Lung (tissue), 12 donors: ENCODE measurements around the gene SRCAP. TPM values are rescaled to one million over a fixed set of nuclear protein-coding genes. Genes with fewer than 3 reads are reported as not detected.

Experiments
- ATAC-seq: fragments of 200-7000 bp; cut with Tn5 transposase; one replicate; pipeline ENCODE4 v1.9.1; 2020; ENCODE audit warnings: moderate number of reproducible peaks; ENCODE audit not compliant: insufficient read depth, low FRiP score
- DNase-seq, 3 donors: peaks; one replicate each; pipeline ENCODE4 v3.0.0-alpha.2; 2013 to 2017
- H3K27ac ChIP-seq, 2 donors: one replicate each; pipeline ENCODE4 v1.5.1; 2013; ENCODE audit warnings: mild to moderate bottlenecking in 2 of 2, moderate library complexity in 2 of 2, control low read depth in 1 of 2, inconsistent platforms in 1 of 2, low read depth in 1 of 2, low read length in 1 of 2
- H3K27me3 ChIP-seq, 3 donors: one replicate each; pipeline ENCODE4 v1.5.1; 2013; ENCODE audit warnings: low read length in 2 of 3; ENCODE audit not compliant: control insufficient read depth in 3 of 3, insufficient read depth in 3 of 3
- H3K36me3 ChIP-seq, 4 donors: one replicate each; pipeline ENCODE4 v1.5.1; 2013; ENCODE audit warnings: low read length in 4 of 4, mild to moderate bottlenecking in 1 of 4, moderate library complexity in 1 of 4; ENCODE audit not compliant: control insufficient read depth in 4 of 4, insufficient read depth in 4 of 4
- H3K4me1 ChIP-seq, 5 donors: one replicate each; pipeline ENCODE4 v1.5.1; 2013; ENCODE audit warnings: low read length in 5 of 5, mild to moderate bottlenecking in 2 of 5, moderate library complexity in 1 of 5; ENCODE audit not compliant: control insufficient read depth in 5 of 5, insufficient read depth in 5 of 5
- H3K4me3 ChIP-seq: one replicate; pipeline ENCODE4 v1.5.1; 2013; ENCODE audit warnings: mild to moderate bottlenecking, control low read depth, moderate library complexity
- H3K9ac ChIP-seq, 2 donors: one replicate each; pipeline ENCODE4 v1.5.1; 2013; ENCODE audit warnings: low read length in 2 of 2, control low read depth in 1 of 2; ENCODE audit not compliant: insufficient read depth in 1 of 2
- H3K9me3 ChIP-seq, 4 donors: one replicate each; pipeline ENCODE4 v1.5.1; 2013; ENCODE audit warnings: low read length in 3 of 4, mild to moderate bottlenecking in 1 of 4, moderate library complexity in 1 of 4; ENCODE audit not compliant: control insufficient read depth in 4 of 4, insufficient read depth in 3 of 4
- WGBS, 2 donors: extraction: QIAGEN DNeasy Blood & Tissue Kit; methylation state at CpG; one replicate each; pipeline ENCODE4 v1.1.7; 2013; 5-methylcytosine and 5-hydroxymethylcytosine counted together
- polyA plus RNA-seq, 2 donors: library from polyadenylated mRNA; stranded (reverse); fragments of 200-250 nt; gene quantifications; one replicate each; pipeline ENCODE4 v1.2.1, GENCODE V29; 2013
- total RNA-seq, 2 donors: library from RNA; depleted of rRNA in 1 of 2; stranded (reverse); fragments of >200 nt in 1 of 2; gene quantifications; one replicate each; pipeline ENCODE4 v1.2.1, GENCODE V29; 2014 to 2021
- TF ChIP-seq, protein P1 (sequence below): IDR thresholded peaks from 2 replicates; pipeline ENCODE4 v1.5.1; 2012; ENCODE audit warnings: mild to moderate bottlenecking; ENCODE audit errors: control extremely low read depth, extremely low read depth
- donor health status: control.
- donor health status: control.
- donor health status: Bipolar disorder and iron deficiency.
- donor health status: healthy.
- donor health status: DM: yes; HTN: yes; CAD: no.

Gene SRCAP
- total and polyA plus RNA-seq, 4 donors: 13.4 to 61.0 (median 31.3) TPM

- Histone ChIP-seq H3K27ac (no peak overlapping the region), H3K9me3 (no peaks in the 10 kb centered on the region), H3K4me1 (peaks cover 0 to 8% (median 4%) of the 10 kb centered on the region in 5 donors), H3K9ac (no peak overlapping the region), H3K36me3 (peaks cover 0 to 30% (median 8%) of the 10 kb centered on the region in 4 donors), H3K4me3 (no peak overlapping the region), H3K27me3 (no peaks in the 10 kb centered on the region)
- TF ChIP-seq, protein P1, sequence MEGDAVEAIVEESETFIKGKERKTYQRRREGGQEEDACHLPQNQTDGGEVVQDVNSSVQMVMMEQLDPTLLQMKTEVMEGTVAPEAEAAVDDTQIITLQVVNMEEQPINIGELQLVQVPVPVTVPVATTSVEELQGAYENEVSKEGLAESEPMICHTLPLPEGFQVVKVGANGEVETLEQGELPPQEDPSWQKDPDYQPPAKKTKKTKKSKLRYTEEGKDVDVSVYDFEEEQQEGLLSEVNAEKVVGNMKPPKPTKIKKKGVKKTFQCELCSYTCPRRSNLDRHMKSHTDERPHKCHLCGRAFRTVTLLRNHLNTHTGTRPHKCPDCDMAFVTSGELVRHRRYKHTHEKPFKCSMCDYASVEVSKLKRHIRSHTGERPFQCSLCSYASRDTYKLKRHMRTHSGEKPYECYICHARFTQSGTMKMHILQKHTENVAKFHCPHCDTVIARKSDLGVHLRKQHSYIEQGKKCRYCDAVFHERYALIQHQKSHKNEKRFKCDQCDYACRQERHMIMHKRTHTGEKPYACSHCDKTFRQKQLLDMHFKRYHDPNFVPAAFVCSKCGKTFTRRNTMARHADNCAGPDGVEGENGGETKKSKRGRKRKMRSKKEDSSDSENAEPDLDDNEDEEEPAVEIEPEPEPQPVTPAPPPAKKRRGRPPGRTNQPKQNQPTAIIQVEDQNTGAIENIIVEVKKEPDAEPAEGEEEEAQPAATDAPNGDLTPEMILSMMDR: no peak
- ATAC-seq: no peak
- 96 to 98% methylated on average over 10 to 13 of the region's 13 CpGs for WGBS, 2 donors
- DNase-seq: no peak
These were observed 57.8 kb downstream of the SRCAP start for GRCh38 chr16:30756781-30757100.

DNA sequence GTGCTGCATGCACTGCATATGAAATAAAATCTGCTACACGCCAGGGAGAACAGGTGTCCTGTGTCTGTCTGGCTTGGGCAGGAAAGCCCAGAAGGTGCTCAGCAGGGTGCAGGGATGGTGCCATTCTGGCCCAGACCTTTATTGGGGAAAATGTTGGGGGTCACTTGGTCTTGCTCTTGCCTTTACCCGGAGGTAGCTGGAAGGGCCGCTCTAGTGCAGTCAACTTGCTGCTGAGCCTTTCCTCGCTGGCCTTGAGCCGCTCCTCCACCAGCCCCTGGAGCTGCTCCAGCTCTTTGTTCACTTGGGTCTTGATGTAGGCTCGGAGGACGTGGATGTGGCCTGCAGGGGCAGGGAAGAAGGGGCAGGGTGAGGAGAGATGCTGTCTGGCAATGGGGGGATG lies 58.3 kb downstream of the SRCAP start:
- peaks cover 0 to 30% (median 9%) of the 10 kb centered on the region in 4 donors for H3K36me3 ChIP-seq
- H3K27me3 ChIP-seq: no peaks in the 10 kb centered on the region
- no peak overlapping the region for H3K27ac ChIP-seq
- H3K9me3 ChIP-seq: no peaks in the 10 kb centered on the region
- ATAC-seq (no peak), DNase-seq (no peak)
- TF ChIP-seq, protein P1: no peak
- H3K4me3 ChIP-seq: no peak overlapping the region
- 90 to 93% methylated on average over 7 of the region's 7 CpGs for WGBS, 2 donors
- no peak overlapping the region for H3K9ac ChIP-seq
- H3K4me1 ChIP-seq: peaks cover 0 to 8% (median 4%) of the 10 kb centered on the region in 5 donors

DNA sequence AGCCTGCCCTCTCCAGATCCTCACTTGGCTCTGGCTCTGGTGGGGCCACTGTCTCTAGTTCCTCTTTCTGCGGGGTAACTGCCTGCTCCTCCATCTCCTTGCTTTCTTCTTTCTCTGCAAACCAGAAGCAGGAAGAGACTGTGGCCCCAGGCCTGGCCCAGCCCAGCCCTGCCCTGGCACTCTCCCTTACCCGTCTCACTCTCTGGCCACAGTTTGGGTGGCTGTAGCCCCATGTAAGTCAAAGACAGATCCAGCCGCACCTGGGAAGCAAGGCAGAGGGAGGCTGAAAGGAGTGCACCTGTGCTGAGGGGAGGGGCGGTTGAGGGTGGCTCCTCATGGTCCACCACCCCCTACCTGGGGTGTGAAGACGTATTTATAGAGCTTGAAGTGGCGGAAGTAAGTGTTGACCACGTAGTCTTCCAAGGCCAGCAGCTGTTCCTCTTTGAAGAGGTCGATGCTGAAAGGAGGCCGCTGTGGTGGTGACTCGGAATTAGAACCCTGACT lies 60.1 kb downstream of the SRCAP start:
- DNase-seq (no peak), ATAC-seq (no peak)
- Histone ChIP-seq H3K9ac (no peak overlapping the region), H3K27ac (peak overlapping the region in 1 of 2 donors; percentile 10), H3K4me3 (no peak overlapping the region), H3K9me3 (no peaks in the 10 kb centered on the region), H3K27me3 (no peaks in the 10 kb centered on the region), H3K36me3 (peaks cover 0 to 20% (median 16%) of the 10 kb centered on the region in 4 donors), H3K4me1 (peaks cover 8 to 23% (median 10%) of the 10 kb centered on the region in 5 donors)
- TF ChIP-seq, protein P1: no peak
- WGBS, 2 donors: 29 to 67% methylated on average over 10 of the region's 10 CpGs

DNA sequence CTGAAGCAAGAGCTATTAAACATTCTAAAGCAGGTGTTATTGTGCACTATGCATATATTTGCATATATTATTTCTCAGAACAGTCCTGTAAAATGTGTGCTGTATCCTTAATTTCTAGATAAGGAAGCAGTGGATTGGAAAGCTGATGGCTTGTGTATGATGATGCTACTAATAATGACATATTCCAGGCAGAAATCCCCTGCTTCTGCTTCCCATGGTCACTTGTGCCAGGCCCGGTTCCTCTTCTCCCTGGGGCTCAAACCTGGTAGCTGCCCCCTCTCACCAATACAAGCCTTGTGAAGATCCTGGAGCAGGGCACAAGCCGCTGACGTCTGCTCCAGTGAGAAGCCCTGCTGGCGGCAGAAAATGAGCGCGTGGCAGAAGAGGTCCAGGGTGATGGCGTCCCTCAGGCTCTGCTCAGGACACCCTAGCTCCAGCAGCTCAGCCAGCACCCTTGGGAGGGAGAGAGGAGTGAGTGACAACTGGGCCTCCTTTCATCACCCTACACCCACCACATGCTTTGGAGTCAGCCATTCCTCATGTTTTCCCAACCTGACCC lies 61.1 kb downstream of the SRCAP start:
- H3K9me3 ChIP-seq: no peaks in the 10 kb centered on the region
- peaks cover 4 to 28% (median 22%) of the 10 kb centered on the region in 4 donors for H3K36me3 ChIP-seq
- DNase-seq (no peak), ATAC-seq (no peak)
- H3K4me1 ChIP-seq: peaks cover 8 to 23% (median 10%) of the 10 kb centered on the region in 5 donors
- WGBS, 2 donors: 87 to 89% methylated on average over 7 of the region's 7 CpGs
- no peak overlapping the region for H3K27ac ChIP-seq
- no peak overlapping the region for H3K9ac ChIP-seq
- no peaks in the 10 kb centered on the region for H3K27me3 ChIP-seq
- no peak overlapping the region for H3K4me3 ChIP-seq
- TF ChIP-seq, protein P1: no peak
